NCI-H1436 (cell line): ENCODE results near the gene MYO1B.

Source experiments
- DNase-seq: peaks from one replicate; lab custom pipeline; 2025; lab: John Stamatoyannopoulos, UW

The MYO1B gene

DNA sequence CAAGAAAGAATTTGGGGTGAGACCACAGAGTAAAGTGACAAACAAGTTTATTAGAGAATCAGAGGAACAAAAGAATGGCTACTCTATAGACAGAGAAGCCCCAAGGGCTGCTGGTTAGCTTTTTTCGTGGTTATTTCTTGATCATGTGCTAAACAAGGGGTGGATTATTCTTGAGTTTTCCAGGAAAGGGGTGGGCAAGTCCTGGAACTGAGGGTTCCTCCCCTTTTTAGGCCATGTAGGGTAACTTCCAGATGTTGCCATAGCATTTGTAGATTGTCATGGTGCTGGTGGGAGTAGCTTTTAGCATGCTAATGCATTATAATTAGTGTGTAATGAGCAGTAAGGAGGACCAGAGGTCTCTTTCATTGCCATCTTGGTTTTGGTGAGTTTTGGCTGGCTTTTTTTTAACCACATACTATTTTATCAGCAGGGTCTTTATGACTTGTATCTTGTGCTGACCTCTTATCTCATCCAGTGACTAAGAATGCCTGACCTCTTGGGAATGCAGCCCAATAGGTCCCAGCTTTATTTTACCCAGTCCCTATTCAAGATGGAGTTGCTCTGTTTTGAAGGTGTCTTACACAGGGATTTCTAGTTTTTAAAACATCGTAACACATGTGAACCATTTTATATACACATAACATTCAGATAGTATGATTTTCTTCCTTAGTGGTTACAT, 77.8 kb downstream of the MYO1B start:
- no peak for DNase-seq

DNA sequence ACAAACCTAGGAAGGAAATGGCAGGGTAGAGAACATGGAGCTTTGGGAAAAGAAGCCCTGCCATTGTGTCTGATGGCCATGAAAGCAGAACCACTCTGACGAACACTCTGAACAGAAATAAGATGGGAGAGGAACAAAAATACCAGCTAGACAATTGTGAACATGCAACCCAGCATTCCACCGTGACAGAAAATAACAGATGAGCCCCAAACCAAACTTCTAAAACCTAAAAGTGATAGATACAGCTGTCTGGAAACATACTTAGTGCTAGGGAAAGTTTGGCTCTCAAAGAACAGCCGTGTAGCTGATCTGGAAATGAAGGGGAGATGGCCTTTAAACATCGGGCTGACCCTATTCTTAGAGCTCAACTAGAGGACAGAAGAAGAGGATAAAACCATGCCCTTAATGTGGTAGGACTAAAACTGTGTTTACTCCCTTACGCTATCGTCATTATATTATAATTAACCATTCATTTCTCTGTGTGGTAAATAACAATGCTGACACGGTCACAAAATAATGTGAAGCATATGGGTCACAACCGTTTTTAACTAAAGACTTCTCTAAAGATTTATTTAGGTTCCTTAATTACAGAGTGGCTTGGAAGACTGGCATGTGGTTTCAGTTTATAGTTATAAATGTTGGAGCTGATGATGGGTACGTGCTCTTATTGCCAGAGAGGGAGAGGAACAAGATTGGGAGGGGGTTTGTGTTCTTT, 80.6 kb downstream of the MYO1B start:
- no peak for DNase-seq

DNA sequence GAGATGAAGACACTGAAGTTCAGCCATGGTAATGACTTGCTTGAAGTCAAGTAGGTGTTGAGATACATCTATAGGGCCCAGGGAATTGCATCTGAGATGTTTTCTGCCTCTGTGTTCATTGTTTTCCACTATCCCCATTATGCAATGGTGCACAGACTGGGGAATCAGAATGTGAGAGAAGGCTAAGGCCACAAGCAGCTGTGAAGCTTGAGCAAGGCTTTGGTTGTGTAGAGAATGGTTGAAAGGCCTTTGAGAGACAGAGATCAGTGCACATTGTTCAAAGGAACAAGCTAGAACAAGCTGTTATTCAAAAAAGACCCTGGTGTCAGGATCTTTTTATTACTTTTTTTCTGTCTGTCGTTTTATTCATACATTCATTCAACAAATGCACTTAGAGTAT, 82.3 kb downstream of the MYO1B start:
- DNase-seq, result no peak

DNA sequence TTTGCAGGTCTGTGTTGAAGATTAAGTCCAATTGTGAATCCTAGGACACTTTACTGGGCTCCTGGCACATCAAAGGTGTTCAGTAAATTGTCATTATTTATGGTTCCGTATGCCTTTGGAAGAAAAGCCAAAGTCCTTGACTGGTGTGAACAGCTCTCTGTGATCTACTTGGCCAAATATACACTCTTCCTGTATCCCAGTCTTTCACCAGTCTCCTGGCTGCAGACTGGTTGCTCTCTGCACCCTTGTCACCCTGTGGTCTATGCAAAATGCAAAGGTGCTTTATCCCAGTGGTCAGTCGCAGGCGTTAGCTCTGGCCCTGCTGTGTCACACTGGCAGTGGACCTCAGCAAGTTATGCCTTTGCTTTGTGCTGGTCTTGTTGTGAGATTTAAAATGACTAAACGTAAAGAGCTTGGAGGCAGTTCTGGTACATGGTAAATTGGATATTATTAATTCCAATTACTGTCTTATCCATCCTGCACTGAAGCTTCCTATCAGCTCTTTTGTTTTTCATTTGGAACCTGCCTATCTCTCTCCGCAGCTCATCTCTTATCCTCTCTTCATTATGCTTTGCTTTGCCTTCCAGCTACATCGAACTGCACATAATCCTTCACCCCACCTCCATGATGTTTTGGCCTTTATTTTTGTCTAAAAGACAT, 83.1 kb downstream of the MYO1B start:
- DNase-seq, result no peak

DNA sequence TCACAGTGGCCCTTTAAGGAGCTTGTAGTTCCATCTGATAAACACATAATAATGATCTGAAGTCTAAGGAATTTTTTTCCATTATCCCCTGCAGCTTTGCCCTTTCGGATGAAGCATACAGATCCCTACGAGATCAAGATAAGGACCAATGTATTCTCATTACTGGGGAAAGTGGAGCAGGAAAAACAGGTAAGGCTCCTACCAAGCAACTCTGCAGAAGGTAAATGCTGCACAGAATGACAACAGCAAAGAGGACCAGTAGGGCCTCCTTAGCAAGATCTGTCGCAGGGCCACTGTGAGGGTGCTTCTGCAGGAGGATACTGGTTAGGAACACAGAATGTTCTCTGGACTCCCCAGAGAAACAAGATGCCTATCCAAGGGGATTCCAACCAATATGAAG, 84.6 kb downstream of the MYO1B start:
- DNase-seq, result no peak

DNA sequence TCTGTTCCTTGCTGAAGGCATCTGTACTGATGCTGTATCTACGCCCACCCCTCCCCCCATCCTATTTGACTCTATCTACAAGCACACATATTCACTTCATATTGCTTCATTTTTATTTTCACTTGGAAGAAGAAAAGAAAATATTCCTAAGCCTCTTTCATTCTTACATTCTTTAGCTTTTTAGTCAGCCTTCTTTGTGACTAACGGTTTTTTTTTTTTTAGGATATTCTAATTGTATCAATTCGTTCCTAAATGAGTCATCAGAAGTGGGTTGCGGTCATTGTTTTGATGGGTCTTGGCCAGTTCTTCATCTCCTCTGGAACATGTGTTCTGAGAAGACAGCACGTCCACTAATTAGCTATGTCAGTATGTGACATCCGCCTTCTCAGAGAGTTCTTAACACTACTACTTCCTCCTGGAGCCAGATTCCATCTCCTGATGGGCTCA, 88.7 kb downstream of the MYO1B start:
- DNase-seq, result no peak

DNA sequence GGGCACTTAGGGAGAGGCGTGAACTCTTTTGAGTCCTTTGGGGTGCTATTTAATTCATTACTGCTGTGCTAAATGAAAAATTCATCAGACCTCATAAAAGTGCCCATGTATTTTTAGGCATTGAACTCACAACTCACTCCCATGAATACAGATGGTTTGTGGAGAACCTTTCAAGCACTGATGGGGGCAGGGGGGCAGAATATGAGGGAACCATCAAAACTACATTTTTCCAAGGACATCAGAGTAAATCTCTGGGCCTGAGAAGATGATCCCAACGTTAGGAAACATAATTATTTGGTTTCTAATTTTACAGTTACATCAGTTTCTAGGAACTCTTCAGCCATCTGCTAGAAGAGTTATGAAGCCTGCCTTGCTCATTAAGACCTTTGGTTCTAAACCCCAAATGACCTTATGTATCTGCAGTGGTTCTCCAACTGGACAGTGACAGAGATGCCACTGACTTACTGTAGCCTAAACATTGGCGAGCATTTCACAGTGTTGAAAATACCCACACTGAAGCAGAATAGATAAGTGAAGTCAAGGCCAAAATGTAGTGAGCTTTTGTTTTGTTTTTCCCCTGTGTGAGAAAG, 90.8 kb downstream of the MYO1B start:
- no peak for DNase-seq

- no peak for DNase-seq
Measured at GRCh38 chr2:191341436-191341835, 96.2 kb downstream of the MYO1B start.

- no peak for DNase-seq
Measured at GRCh38 chr2:191343796-191344338, 98.7 kb downstream of the MYO1B start.

- DNase-seq, result no peak
Measured at GRCh38 chr2:191345788-191346187, 100.6 kb downstream of the MYO1B start.

DNA sequence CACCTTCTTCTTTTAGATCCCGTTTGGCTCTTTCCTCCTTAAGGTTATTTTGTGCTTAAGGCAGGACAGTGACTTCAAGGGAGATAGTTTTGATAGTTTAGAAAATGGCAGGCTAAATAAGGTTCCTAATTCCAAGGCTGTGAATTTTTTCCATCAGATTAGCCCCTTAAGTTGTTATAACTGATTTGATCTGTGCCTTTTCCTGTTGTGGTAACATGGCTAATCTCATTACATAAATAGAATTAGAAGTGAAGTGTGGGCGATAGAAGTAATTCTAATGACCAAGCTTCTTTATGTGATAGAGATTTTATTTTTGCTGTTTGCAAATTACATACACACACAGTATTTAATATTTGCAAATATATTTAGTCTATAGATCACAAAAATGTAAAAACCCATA, 102.0 kb downstream of the MYO1B start:
- DNase-seq, result no peak

GRCh38 chr2:191347881-191348280, 102.7 kb downstream of the MYO1B start:
- DNase-seq, result no peak

- no peak for DNase-seq
Measured at GRCh38 chr2:191349990-191350389, 104.8 kb downstream of the MYO1B start.

DNA sequence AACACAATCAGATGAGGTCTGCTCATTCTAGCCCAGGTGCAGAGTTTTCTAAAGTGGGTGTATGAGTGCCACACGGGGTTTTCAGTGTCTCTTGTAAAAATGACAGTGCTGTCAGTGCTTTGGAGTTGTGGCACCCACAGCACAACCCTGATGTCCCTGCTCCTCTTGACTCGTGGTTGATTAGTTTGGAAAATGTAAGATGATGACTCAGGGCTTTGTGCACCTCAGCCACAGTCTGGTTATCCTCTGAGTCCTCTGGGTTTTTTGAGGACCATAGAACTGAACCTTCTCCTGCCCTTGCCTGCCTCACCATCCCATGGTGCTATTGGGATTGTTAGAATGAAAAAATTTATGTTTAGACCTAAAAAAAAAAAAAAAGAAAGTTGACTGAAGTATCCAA, 105.6 kb downstream of the MYO1B start:
- DNase-seq, result no peak

DNA sequence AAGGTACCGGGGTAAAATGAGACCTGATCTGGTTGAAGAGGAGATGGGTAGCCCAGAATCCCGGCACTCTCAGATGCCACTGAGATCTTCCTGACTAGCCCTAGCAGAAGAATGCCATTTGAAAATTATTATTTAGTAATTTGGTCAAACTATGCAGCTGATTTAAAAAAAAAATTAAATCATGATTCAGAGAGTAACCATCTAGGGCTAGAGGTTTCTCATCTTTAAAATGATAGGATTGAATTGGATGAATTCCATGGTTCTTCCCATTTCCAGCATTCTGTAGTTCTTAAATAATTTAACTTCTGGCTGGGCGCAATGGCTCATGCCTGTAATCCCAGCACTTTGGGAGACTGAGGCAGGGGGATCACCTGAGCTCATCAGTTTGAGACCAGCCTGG, 106.1 kb downstream of the MYO1B start:
- DNase-seq, result no peak

- DNase-seq, result no peak
Measured at GRCh38 chr2:191351921-191352320, 106.7 kb downstream of the MYO1B start.

- no peak for DNase-seq
Measured at GRCh38 chr2:191352536-191352935, 107.3 kb downstream of the MYO1B start.

GRCh38 chr2:191355170-191355758, 110.1 kb downstream of the MYO1B start:
- DNase-seq, result no peak

GRCh38 chr2:191357678-191358077, 112.5 kb downstream of the MYO1B start:
- no peak for DNase-seq

GRCh38 chr2:191358325-191359025, 113.3 kb downstream of the MYO1B start:
- DNase-seq, result no peak

- no peak for DNase-seq
Measured at GRCh38 chr2:191359133-191359532, 113.9 kb downstream of the MYO1B start.

DNA sequence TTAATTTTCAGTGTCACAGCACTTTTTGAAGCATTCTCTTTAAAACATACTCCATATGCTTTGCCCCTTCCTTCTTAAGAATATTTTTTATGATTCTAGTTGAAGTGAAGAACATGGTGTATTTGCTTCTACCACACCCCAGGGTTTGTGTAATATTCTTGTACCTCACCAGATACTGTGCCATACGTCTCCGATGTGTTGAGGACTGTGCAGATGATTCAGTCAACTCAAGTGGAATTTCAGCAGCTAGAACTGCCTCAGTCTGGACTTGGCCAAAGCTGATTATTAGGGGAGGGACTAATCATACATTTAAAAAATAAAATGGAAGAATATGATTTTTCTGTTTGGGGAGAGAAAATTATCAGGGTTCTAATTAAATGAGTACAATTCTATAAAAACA, 115.7 kb downstream of the MYO1B start:
- no peak for DNase-seq
